NCI-H1092 (cell line): ENCODE results near the gene C19orf25.
"Not testable (repeated sequence)": the region's sequence is repeated elsewhere in the genome, so short reads cannot be mapped to it uniquely, and the experiment has no call there.

Source experiments
- DNase-seq: peaks from one replicate; lab custom pipeline; 2025; lab: John Stamatoyannopoulos, UW

C19orf25 gene

GRCh38 chr19:1449467-1450442, 29.3 kb downstream of the C19orf25 start, which contains the start of gene APC2:
APC2 (plus strand) TSS chr19:1450121; CDS start chr19:1453002, 2,881 bp downstream.
- peak; percentile 86 for DNase-seq

GRCh38 chr19:1447944-1448343, 31.1 kb downstream of the C19orf25 start:
- no peak for DNase-seq

- DNase-seq = no peak
Observed at GRCh38 chr19:1447504-1447903, 31.5 kb downstream of the C19orf25 start.

GRCh38 chr19:1446713-1447481, 32.1 kb downstream of the C19orf25 start:
- peak; percentile 21 for DNase-seq

GRCh38 chr19:1445932-1446712, 32.9 kb downstream of the C19orf25 start:
- peak; percentile 54 for DNase-seq

GRCh38 chr19:1445185-1445931, 33.7 kb downstream of the C19orf25 start:
- DNase-seq = peak; percentile 17

- no peak for DNase-seq
Observed at GRCh38 chr19:1441677-1442438, 37.2 kb downstream of the C19orf25 start.

- DNase-seq = no peak
Observed at GRCh38 chr19:1441022-1441426, 38.0 kb downstream of the C19orf25 start.

GRCh38 chr19:1440418-1440801, 38.6 kb downstream of the C19orf25 start:
- DNase-seq = no peak

GRCh38 chr19:1439525-1440417, 39.2 kb downstream of the C19orf25 start:
- DNase-seq = not testable (repeated sequence)

GRCh38 chr19:1438933-1439354, 40.1 kb downstream of the C19orf25 start:
- DNase-seq = no peak

- DNase-seq = peak; percentile 88
Observed at GRCh38 chr19:1438035-1438932, 40.7 kb downstream of the C19orf25 start, which contains the start of gene RPS15. RPS15 (plus strand) TSS chr19:1438396; CDS start chr19:1438426, 30 bp downstream.

GRCh38 chr19:1437609-1438008, 41.4 kb downstream of the C19orf25 start:
- no peak for DNase-seq

- no peak for DNase-seq
Observed at GRCh38 chr19:1435378-1435989, 43.5 kb downstream of the C19orf25 start.

- no peak for DNase-seq
Observed at GRCh38 chr19:1434577-1435060, 44.4 kb downstream of the C19orf25 start.

GRCh38 chr19:1434040-1434366, 45.0 kb downstream of the C19orf25 start:
- DNase-seq = no peak

GRCh38 chr19:1433119-1434039, 45.6 kb downstream of the C19orf25 start:
- no peak for DNase-seq
